AG09319 (cell line): ENCODE data around the gene CBLL1.

Experiments
- DNase-seq: peaks from one replicate; pipeline ENCODE4 v3.0.0-alpha.2; 2010; ENCODE audit warnings: low read depth; ENCODE audit errors: extremely low read depth
- CTCF ChIP-seq: IDR thresholded peaks from 2 replicates; pipeline ENCODE4 v1.5.1; 2011; ENCODE audit warnings: low read depth, mild to moderate bottlenecking, inconsistent platforms, low read length, moderate library complexity

Gene CBLL1

GRCh38 chr7:107785926-107786325 is 42.0 kb downstream of the CBLL1 start:
- no peak for DNase-seq
- no peak for TF ChIP-seq CTCF

DNA sequence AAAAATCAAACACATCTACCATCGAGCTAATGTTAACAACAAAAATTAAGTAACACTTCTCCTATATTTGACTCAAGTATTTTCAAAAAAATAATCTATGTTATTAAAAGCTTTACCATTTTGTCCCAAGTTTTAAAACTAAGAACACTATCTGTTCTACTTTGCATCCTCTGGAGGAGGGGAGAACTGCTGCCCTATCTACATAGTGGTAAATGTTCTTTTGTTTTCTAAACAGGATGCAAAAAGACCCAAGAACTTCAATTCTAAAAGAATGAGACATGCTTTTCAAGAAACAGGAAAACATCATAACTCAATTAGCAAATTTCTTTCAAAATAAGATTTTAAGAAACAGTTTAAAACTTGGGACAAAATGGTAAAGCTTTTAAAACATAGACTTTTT is 44.3 kb downstream of the CBLL1 start:
- TF ChIP-seq CTCF = no peak
- no peak for DNase-seq

- no peak for TF ChIP-seq CTCF
These were observed 44.7 kb downstream of the CBLL1 start for GRCh38 chr7:107788662-107789061.

DNA sequence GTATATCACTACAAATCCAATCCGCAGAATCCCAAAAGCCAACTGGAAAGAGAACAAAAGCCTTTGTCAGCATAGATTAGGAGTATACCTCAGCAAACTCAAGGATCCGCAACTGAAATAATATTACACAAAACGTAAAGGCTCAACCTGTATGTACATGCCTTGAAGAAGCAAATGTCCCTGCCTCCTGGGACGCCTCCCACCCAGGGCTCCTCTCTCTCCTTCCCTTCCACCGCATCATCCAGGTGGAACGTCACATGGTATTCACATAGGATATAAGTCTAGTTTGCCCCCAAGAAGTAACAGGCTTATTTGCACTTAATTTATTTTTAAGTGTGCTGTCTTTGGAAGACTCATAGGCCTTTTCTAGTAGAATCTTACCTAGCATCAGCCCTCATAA is 45.7 kb downstream of the CBLL1 start:
- DNase-seq = no peak
- no peak for TF ChIP-seq CTCF

More at GRCh38 chr7:107788662-107789061, 44.7 kb downstream of the CBLL1 start:
- DNase-seq = no peak

DNA sequence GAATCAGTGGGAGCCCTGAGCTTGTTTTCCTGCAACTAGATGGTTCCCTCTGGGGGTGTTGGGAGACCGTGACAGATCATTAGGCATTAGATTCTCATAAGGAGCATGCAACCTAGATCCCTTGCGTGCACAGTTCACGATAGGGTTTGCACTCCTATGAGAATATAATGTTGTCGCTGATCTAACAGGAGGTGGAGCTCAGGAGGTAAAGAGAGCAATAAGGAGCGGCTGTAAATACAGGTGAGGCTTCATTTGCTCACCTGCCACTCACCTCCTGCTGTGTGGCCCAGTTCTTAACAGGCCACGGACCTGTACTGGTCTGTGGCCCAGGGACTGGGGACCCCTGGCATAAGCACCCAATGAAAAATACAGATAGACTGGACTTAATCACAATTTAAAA is 48.4 kb downstream of the CBLL1 start:
- no peak for TF ChIP-seq CTCF
- DNase-seq = no peak

DNA sequence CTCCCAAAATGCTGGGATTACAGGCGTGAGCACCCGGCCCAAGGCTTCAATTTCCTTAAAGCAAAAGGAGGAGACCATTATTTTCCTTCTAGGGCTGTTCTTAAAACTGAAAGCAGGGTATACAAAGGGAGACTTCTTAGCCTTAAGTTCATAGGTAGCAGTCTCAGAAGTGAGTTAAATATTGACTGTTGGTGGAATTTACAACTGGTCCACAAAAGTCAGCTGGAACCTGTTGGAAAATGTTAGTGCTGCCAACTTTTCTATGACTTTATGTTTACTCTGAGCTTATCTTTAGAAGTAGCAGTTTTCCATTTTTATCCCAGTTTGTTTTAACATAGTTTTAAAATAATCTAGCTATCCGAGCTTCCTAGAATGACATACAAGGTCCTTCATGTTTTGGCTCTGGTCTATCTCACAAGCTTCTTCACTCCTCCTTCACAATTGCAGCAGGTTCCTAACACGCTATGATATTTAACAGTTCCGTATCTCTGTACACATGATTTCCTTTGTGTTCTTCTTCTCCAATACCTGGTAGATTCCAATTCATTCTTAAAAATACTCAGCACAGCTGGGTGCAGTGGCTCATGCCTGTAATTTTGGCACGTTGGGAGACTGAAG is 55.8 kb downstream of the CBLL1 start:
- no peak for TF ChIP-seq CTCF
- no peak for DNase-seq

DNA sequence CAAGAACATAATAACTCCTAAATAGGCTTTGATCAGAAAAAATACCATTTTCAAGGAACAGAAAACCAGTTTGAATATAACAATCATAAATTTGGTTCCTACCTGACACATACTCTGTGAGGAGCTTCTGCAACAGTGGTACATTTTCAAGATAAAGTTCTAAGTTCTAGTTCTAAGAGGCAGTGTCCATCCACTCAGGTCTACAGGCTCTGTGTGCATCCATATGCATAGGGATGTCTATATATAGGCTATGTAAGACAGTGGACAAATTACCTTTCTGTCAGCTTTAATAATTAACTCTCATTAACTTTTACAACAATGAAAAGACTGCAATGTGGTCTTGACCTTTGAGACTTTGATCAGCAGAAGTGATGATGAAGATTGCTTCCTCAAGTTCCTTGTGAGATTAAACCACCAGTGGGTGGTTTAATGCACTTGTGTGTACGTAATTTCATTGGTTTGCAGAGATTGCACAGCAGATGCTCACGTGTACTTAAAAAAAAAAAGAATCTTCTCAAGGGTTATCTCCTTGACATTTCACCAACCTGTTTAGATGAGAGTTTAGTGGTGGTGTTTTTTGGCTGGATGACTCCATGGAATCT is 59.2 kb downstream of the CBLL1 start, which contains the start of gene SLC26A3:
Gene SLC26A3 (minus strand): TSS at position 215 of the 602 bp plus-strand sequence. CDS start 8,714 bp downstream, outside the sequence.
- TF ChIP-seq CTCF = no peak
- no peak for DNase-seq
